T-helper 17 cell (primary cell): Measurements from ENCODE around the gene CLMN. TPM values are rescaled to one million over a fixed set of nuclear protein-coding genes. Genes with fewer than 3 reads are reported as not detected.

Source experiments
- ATAC-seq: fragments of 150-1000 bp; cut with Tn5 transposase; 2 replicates; pipeline ENCODE4 v1.10.0; 2021; ENCODE audit warnings: mild to moderate bottlenecking, moderate library complexity
- DNase-seq, 3 donors: peaks; one replicate each; pipeline versions ENCODE4 v3.0.0 to v3.0.0-alpha.2; 2020 to 2021
- H3K9me3 ChIP-seq: one replicate; pipeline ENCODE4 v1.7.0; 2013; ENCODE audit warnings: low read length, mild to moderate bottlenecking; ENCODE audit not compliant: control insufficient read depth, poor library complexity, severe bottlenecking
- H3K27ac Mint-ChIP-seq: one replicate; pipeline ENCODE4 v1.8.0; 2022; ENCODE audit warnings: mild to moderate bottlenecking, moderate library complexity, mixed read lengths
- H3K27me3 Mint-ChIP-seq: one replicate; pipeline ENCODE4 v1.8.0; 2022; ENCODE audit warnings: mixed read lengths
- H3K36me3 Mint-ChIP-seq: one replicate; pipeline ENCODE4 v1.8.0; 2022; ENCODE audit warnings: low read depth, mixed read lengths
- H3K4me1 Mint-ChIP-seq: one replicate; pipeline ENCODE4 v1.8.0; 2022; ENCODE audit warnings: mild to moderate bottlenecking, mixed read lengths
- H3K4me3 Mint-ChIP-seq: one replicate; pipeline ENCODE4 v1.8.0; 2022; ENCODE audit warnings: mild to moderate bottlenecking, moderate library complexity, mixed read lengths
- total RNA-seq, 4 donors: library from RNA in 2 of 4; stranded (reverse) in 2 of 4; gene quantifications; one replicate each; pipeline ENCODE4 v1.2.3 and lab custom pipeline; 2022 to 2026

CLMN gene
- total RNA-seq, 2 donors from 2014 or later: 0.26 to 1.3 TPM

- ATAC-seq (no peak), DNase-seq (no peak)
- Mint-ChIP-seq H3K27me3 (peaks cover 34% of the 10 kb centered on the region), H3K27ac (no peak overlapping the region), H3K4me3 (no peak overlapping the region), H3K36me3 (peaks cover 2% of the 10 kb centered on the region), H3K4me1 (no peaks in the 10 kb centered on the region)
- H3K9me3 ChIP-seq: no peaks in the 10 kb centered on the region
Observed at GRCh38 chr14:95353007-95353406, 33.3 kb upstream of the CLMN start.

DNA sequence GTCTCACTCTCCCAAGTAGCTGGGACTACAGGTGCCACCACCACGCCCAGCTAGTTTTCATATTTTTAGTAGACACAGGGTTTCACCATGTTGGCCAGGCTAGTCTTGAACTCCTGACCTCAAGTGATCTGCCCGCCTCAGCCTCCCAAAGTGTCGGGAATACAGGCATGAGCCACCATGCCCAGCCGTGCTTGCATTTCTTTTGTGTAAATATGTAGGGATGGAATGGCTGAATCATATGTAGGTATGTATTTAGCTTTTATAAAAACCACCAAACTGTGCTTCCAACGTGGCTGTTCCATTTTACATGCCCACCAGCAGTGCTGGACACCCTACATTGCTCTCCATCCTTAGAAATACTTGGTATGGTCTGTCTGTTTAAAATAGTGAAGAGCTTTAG, 32.8 kb upstream of the CLMN start:
- no peaks in the 10 kb centered on the region for H3K4me1 Mint-ChIP-seq
- peaks cover 35% of the 10 kb centered on the region for H3K27me3 Mint-ChIP-seq
- ATAC-seq (no peak), DNase-seq (no peak)
- H3K27ac Mint-ChIP-seq: no peak overlapping the region
- H3K36me3 Mint-ChIP-seq: peaks cover 2% of the 10 kb centered on the region
- no peak overlapping the region for H3K4me3 Mint-ChIP-seq
- H3K9me3 ChIP-seq: no peaks in the 10 kb centered on the region

DNA sequence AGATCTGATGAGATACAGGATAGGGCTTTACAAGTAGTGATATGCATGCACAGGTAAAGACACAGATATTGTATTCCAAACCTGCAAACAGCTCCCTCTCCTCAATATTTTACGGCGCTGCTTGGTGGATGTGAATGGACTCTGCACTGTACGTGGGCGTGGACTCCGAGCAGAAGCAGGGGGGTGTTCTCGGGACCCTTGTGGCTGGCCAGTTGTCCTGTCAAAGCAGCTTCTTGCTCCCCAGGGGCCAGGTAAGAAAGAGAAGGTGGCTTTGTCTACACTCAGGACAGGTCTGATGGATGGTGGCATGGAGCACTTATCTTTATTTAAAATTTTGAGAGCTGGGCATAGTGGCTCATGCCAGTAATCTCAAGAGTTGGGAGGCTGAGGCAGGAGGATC, 29.5 kb upstream of the CLMN start:
- DNase-seq: no peak
- no peak overlapping the region for H3K27ac Mint-ChIP-seq

DNA sequence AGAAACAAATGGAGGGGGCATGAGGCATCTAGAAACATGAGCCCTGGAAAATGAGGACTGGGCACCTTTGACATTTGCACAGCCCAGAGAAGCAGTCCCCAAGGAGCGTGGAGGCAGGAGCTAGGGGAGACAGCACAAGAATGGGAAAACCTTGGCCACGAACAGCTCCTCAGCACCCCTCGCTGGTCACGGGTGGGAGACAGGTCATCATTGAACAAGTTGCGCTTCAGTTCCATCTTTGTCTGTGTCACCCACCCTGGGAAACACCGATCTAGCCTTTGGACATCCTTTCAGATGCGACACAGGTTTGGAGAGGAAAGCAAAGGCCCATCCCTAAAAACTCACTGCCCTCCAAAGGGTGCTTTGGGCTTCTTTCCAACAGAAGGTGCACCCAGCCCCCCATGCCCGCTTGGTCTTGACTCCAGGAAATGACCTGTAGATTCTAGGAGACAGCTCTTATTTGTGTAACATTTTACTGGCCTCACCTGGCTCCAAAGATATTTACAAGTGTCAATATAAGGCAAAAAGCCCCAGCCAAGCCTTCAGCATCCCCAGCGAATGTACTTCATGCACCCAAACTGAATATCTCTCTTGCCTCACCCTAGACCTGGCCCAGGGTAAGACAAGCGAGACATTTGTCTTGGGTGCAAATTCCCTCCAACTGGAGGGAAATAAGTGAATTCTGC, 28.8 kb upstream of the CLMN start:
- H3K36me3 Mint-ChIP-seq: peaks cover 2% of the 10 kb centered on the region
- no peak overlapping the region for H3K27ac Mint-ChIP-seq

More for the DNA sequence above, 29.5 kb upstream of the CLMN start:
- H3K36me3 Mint-ChIP-seq: peaks cover 2% of the 10 kb centered on the region
- H3K4me1 Mint-ChIP-seq: no peaks in the 10 kb centered on the region
- no peak overlapping the region for H3K4me3 Mint-ChIP-seq
- peaks cover 47% of the 10 kb centered on the region for H3K27me3 Mint-ChIP-seq
- H3K9me3 ChIP-seq: no peaks in the 10 kb centered on the region
- ATAC-seq: no peak

DNA sequence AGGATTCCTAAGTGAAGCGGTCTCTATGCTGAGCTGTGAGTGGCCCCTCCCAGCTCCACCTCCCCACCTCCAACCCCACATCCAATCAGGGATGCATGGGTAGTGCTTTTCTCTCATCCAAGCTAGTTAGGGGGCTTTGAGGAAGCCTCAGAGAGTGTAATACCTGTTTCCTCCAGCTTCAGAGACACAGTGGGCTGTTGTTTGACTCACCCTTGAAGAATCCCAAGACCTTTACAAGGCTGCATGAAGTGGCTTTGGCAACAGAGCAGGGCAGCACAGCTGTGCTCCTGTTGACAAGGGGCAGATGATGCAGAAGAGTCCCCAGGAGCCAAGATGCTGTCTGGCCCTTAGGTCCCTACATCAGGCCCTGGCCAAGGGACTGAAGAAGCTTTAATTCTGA, 27.1 kb upstream of the CLMN start:
- H3K4me3 Mint-ChIP-seq: no peak overlapping the region
- no peak overlapping the region for H3K27ac Mint-ChIP-seq
- no peak for ATAC-seq
- H3K27me3 Mint-ChIP-seq: peaks cover 39% of the 10 kb centered on the region
- H3K4me1 Mint-ChIP-seq: no peaks in the 10 kb centered on the region
- H3K9me3 ChIP-seq: no peaks in the 10 kb centered on the region
- DNase-seq: no peak
- peaks cover 2% of the 10 kb centered on the region for H3K36me3 Mint-ChIP-seq

More for the DNA sequence above, 28.8 kb upstream of the CLMN start:
- H3K9me3 ChIP-seq: no peaks in the 10 kb centered on the region
- H3K4me1 Mint-ChIP-seq: no peaks in the 10 kb centered on the region
- no peak overlapping the region for H3K4me3 Mint-ChIP-seq
- DNase-seq: no peak
- peaks cover 47% of the 10 kb centered on the region for H3K27me3 Mint-ChIP-seq
- ATAC-seq: no peak

- H3K27ac Mint-ChIP-seq: no peak overlapping the region
- H3K4me3 Mint-ChIP-seq: no peak overlapping the region
- DNase-seq (no peak), ATAC-seq (no peak)
- no peaks in the 10 kb centered on the region for H3K9me3 ChIP-seq
- peaks cover 39% of the 10 kb centered on the region for H3K27me3 Mint-ChIP-seq
- H3K4me1 Mint-ChIP-seq: no peaks in the 10 kb centered on the region
- H3K36me3 Mint-ChIP-seq: peaks cover 4% of the 10 kb centered on the region
Observed at GRCh38 chr14:95346266-95346665, 26.6 kb upstream of the CLMN start.

DNA sequence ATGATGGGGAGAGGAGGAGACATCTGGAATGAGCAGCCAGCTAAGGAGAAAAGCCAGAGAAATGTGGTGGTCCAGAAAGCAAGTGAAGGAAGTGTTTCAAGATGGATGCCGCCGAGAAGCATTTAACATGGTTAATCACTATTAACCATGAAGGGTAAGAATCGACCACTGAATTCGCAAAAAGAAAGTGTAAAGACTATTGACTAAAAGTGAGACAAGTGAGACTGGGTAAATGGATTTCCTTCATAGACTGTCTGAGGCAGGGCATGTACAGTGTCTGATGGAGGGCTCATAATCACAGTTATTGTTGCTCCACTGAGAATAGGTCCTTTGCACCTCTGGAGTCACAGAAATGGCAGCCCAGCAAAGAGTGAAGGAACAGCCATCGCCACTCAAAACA, 25.3 kb upstream of the CLMN start:
- no peaks in the 10 kb centered on the region for H3K4me1 Mint-ChIP-seq
- no peak overlapping the region for H3K27ac Mint-ChIP-seq
- H3K27me3 Mint-ChIP-seq: peaks cover 40% of the 10 kb centered on the region
- H3K9me3 ChIP-seq: no peaks in the 10 kb centered on the region
- peaks cover 3% of the 10 kb centered on the region for H3K36me3 Mint-ChIP-seq
- DNase-seq (no peak), ATAC-seq (no peak)
- no peak overlapping the region for H3K4me3 Mint-ChIP-seq

DNA sequence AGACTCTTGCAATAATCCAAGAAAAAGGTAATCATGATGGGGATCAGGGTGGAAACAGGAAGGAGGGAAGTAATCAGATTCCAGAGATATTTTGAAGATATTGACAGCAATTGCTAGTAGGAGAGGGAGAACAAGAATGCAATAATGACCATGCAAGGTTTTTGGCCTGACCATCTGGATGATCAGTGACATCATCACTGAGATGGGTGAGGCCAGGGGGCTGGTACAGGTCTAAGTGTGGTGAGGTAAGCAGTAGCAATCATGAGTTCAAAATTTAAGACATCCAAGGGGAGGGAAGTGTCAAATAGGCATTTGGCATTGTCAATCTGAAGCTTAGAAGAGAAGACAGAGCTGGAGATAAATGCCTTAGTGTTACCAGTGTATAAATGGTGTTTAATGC, 24.8 kb upstream of the CLMN start:
- DNase-seq (no peak), ATAC-seq (no peak)
- Mint-ChIP-seq H3K4me3 (no peak overlapping the region), H3K27ac (no peak overlapping the region), H3K4me1 (no peaks in the 10 kb centered on the region), H3K36me3 (peaks cover 2% of the 10 kb centered on the region), H3K27me3 (peaks cover 41% of the 10 kb centered on the region)
- no peaks in the 10 kb centered on the region for H3K9me3 ChIP-seq

DNA sequence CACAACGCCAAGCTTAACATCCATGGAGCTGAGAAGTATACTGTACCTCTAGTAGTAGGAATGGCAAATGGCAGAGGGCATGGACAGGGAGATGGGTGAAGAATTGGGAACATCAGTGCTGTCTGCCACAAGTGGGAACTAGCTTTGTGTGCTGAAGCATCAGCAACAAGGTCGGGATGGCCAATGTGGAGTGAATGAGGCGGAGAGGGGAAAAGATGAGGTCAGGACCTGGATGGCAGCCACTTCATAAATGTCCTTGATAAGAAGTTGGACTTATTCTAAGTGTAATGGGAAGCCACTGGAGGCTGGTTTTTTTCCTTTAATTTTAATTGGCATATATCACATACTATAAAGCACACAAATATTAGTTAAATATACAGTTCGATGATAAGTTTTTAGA, 21.9 kb upstream of the CLMN start:
- H3K4me3 Mint-ChIP-seq: no peak overlapping the region
- no peak for DNase-seq
- H3K27ac Mint-ChIP-seq: no peak overlapping the region
- peaks cover 50% of the 10 kb centered on the region for H3K27me3 Mint-ChIP-seq
- peaks cover 6% of the 10 kb centered on the region for H3K36me3 Mint-ChIP-seq
- no peaks in the 10 kb centered on the region for H3K4me1 Mint-ChIP-seq
- no peak for ATAC-seq
- no peaks in the 10 kb centered on the region for H3K9me3 ChIP-seq

DNA sequence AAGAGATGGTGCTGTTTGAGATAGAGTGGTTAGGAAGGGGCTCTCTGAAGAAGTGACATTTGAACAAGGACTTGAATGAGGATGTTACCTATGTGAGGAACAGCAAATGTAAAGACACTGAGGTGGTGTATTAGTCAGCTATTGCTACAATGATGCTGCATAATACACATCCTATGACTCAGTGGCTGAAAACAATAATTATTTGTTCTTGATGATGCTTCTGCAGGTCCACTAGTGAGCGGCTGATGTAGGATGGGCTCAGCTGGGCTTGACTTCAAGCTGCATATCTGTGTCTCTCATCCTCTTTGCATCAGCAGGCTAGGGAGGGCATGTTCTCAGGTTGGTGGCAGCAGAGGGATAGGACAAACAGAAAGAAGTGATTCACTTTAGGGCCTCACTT, 21.4 kb upstream of the CLMN start:
- peaks cover 8% of the 10 kb centered on the region for H3K36me3 Mint-ChIP-seq
- no peak overlapping the region for H3K4me3 Mint-ChIP-seq
- H3K27me3 Mint-ChIP-seq: peaks cover 53% of the 10 kb centered on the region
- no peak overlapping the region for H3K27ac Mint-ChIP-seq
- DNase-seq (no peak), ATAC-seq (no peak)
- H3K9me3 ChIP-seq: no peaks in the 10 kb centered on the region
- H3K4me1 Mint-ChIP-seq: no peaks in the 10 kb centered on the region

DNA sequence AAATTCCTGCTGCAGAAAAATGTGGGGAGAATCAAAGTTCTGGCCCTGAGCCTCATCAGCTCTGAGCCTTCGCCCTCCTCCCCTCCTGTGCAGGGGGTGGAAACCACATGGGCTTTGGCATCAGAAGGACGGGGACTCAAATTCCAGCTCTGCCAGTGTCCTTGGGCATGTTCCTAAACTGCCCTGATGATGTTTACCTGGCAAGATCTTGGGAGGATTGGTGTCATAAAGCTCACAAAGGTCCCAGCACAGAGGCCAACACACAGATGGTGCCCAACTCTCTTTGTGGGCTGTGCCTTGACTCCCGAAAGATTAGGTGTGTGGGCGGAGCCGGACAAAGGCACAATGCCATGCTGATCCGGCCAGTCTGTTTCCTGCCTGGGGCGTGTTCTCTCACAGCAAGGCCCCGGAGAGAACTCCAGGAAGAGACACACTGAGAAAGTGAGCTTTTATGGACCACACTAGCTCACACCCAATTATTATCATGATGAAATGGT, 20.5 kb upstream of the CLMN start:
- H3K4me1 Mint-ChIP-seq: no peaks in the 10 kb centered on the region
- no peaks in the 10 kb centered on the region for H3K9me3 ChIP-seq
- H3K27me3 Mint-ChIP-seq: peaks cover 56% of the 10 kb centered on the region
- DNase-seq (no peak), ATAC-seq (no peak)
- no peak overlapping the region for H3K27ac Mint-ChIP-seq
- H3K4me3 Mint-ChIP-seq: no peak overlapping the region
- H3K36me3 Mint-ChIP-seq: peaks cover 8% of the 10 kb centered on the region

DNA sequence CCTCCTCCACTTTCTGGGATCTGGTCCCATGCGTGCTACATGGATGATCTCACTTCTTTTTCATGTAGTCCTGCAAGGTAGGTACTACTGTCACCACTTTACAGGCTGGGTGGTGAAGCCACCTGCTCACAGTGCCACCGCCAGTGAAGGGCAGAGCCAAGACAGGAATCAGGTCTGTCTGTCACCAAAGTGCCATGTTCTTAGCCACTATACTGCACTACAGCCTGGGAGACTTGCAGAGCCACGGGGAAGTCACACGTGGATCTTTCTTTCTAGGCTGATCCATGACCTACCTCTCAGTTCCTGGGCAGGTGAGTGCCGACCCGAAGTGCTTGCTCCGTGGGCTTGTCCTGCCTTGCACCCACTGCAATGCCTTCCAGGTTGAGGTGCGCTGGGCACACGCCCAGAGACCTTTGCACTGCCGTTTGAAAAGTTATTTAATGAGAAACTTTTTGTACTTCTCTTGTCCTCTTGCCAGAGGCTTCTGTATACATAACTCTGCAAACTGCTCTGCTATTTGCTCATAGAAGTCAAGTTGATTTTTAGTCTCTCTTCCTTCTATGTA, 19.7 kb upstream of the CLMN start:
- Mint-ChIP-seq H3K27ac (no peak overlapping the region), H3K4me1 (no peaks in the 10 kb centered on the region), H3K36me3 (peaks cover 8% of the 10 kb centered on the region), H3K4me3 (no peak overlapping the region), H3K27me3 (peaks cover 52% of the 10 kb centered on the region)
- no peaks in the 10 kb centered on the region for H3K9me3 ChIP-seq
- no peak for ATAC-seq
- no peak for DNase-seq

DNA sequence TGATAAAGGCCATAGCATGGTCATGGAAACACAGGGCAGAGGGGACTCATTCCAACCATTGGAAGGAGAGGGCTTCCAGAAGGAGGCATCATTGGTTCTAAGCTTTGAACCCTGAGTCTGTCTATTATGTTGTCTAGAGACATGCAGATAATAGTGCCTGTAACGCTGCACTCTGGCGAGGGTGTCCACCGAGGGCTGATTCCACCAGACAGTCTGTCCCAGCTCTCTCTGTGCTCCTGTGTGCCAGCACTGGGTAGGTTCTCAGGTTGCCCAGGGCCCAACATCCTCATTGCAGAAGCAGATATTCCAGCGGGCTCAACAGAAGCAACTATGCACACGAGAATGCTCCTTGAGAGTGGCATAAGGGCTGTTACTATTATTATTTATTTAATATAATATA, 18.7 kb upstream of the CLMN start:
- no peaks in the 10 kb centered on the region for H3K9me3 ChIP-seq
- Mint-ChIP-seq H3K4me3 (no peak overlapping the region), H3K27me3 (peaks cover 52% of the 10 kb centered on the region), H3K36me3 (peaks cover 8% of the 10 kb centered on the region), H3K27ac (no peak overlapping the region), H3K4me1 (no peaks in the 10 kb centered on the region)
- no peak for ATAC-seq
- no peak for DNase-seq

GRCh38 chr14:95337041-95337595, 17.4 kb upstream of the CLMN start:
- ATAC-seq: no peak
- no peak overlapping the region for H3K27ac Mint-ChIP-seq
- H3K27me3 Mint-ChIP-seq: peaks cover 52% of the 10 kb centered on the region

More at GRCh38 chr14:95337041-95337595, 17.4 kb upstream of the CLMN start:
- DNase-seq: no peak
- H3K4me3 Mint-ChIP-seq: no peak overlapping the region
- H3K4me1 Mint-ChIP-seq: peaks cover 2% of the 10 kb centered on the region
- peaks cover 8% of the 10 kb centered on the region for H3K36me3 Mint-ChIP-seq
- H3K9me3 ChIP-seq: no peaks in the 10 kb centered on the region
